HG02970 (cell line): ENCODE data around the gene TSG101.

Source experiments
- ATAC-seq: cut with Tn5 transposase; IDR thresholded peaks from one replicate; pipeline ENCODE4 v1.9.1; 2021; ENCODE audit warnings: mild to moderate bottlenecking, moderate library complexity, moderate number of reproducible peaks; ENCODE audit not compliant: unreplicated experiment, low FRiP score

TSG101 gene, protein sequence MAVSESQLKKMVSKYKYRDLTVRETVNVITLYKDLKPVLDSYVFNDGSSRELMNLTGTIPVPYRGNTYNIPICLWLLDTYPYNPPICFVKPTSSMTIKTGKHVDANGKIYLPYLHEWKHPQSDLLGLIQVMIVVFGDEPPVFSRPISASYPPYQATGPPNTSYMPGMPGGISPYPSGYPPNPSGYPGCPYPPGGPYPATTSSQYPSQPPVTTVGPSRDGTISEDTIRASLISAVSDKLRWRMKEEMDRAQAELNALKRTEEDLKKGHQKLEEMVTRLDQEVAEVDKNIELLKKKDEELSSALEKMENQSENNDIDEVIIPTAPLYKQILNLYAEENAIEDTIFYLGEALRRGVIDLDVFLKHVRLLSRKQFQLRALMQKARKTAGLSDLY

DNA sequence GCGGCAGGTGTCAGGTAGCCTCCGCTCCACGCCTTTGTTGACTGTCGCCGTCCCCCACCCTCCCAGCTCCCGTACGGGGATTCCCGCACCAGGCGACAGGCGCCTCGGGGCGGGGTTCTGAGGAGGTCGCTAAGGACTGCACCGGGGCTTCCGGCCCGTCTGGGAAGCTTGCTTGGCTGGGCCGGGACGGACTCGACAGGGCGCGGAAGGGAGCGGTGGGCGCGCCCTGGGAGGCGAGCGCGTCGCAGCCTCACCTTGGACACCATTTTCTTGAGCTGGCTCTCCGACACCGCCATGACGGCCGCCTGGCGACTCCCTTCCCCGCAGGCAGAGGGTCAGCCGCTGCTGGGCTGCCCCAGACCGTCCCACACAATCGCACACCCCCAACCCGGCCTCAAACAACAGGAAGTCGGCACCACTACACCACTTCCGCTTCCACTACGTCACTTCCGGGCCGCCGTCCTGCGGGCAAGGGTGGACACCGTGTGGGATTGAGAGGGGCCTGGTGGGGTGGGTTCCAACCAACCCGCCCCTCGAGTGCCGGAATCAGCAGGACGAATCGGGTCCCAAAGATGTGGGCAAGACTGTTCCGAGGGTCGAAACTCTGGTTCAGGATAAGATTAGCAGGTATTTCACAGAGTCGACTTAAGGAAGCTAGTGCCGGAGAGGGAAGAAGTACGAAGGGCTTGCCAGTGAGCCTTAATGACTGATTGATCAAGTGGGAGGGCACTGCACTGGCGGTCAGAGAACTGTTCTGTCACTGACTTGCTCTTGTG lies at the start of gene TSG101:
TSG101 (minus strand) TSS at position 422 of the 776 bp plus-strand sequence; CDS start at position 296, 126 bp downstream.
- ATAC-seq, result peak; percentile 96

DNA sequence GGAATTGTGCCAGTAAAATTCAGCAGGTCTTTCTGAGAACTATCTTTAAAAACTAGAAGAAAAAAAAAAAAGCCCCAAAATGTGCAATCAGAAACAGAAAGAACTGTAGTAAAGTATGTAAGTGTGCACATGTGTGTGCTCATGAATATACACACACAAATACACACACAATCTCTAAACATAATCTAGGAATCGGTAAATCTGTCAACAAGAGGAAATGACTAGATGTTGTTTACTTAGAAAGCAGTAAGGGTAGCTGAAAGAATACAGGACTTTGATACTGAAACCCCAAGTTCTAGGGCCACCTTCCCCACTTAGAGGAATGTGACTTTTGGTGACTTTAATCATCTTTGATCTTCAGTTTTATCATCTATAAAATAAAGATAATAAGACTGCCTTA lies 48.6 kb upstream of the TSG101 start:
- no peak for ATAC-seq

DNA sequence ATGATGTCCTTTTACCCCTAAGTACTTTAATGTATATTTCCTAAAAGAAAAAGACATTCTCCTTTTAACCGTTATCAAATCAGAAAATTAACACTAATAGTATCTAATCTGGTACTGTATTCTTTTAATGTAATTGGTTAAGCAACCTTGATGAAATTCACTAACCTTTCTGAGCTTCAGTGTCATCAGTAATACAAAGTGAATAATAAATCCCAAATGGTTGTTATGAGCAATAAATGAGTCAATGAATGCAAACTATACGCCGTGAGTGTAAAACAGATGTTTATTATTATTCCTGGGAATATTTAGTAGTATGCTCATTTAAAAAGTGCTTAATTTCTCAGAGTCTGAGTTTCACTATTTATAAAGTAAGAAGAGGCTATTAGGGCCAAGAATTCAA lies 40.3 kb upstream of the TSG101 start:
- ATAC-seq, result no peak

DNA sequence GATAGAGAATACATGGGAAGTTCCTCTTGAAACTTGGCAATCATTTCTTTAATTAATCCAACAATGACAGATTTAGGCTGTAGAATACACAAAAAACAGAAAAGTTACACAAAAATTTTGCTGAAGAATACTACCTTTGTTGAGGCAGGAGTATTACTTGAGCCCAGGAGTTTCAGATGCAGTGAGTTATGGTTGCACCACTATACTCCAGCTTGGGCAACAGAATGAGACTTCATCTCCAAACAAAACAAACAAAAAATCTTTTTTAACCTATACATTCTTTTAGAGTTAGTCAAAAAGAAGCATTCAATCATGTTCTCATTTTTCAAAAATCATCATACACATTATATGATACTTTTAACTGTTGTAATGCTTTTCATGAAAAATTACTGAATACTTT lies 39.7 kb upstream of the TSG101 start:
- no peak for ATAC-seq

DNA sequence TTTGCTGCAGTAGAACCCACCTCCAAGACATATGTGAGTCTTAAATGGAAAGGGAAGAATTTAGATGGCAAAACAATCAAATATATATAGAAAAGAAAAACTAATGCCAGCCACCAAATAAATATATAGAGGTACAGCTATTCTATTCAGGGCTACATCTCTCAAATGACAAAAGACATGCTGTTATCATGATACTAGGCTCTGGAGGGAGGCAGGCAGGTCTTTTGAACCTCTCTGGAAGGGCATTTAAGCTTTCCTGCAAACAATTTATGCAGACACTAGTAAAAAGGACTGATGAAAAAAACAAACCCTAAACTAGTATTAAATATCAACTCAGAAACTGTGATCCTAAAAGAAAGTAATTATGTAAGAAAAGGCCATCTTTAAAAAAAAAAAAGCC lies 37.4 kb upstream of the TSG101 start:
- no peak for ATAC-seq

DNA sequence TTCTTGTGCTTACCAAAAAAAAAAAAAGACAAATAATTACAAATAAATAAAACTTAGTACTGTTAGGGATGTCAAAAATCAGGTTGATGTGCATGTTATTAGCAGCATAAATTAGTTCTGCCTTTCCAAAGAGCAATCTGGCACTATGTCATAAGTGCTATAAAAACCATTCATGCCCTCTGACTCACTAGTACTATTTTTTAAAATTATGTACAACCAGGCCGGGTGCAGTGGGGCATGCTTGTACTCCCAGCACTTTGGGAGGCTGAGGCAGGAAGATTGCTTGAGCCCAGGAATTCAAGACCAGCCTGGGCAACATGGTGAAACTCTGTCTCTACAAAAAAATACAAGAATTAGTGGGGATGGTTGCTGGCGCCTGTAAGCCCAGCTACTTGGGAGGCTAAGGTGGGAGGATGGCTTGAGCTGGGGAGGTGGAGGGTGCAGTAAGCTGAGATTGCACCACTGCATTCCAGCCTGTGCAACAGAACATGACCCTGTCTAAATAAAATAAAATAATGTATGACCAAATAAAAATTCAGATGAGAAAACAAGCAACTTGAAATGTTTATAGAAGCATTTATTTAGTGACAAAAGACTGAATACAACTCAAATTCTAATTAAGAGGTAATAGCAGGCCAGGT lies 36.5 kb upstream of the TSG101 start:
- no peak for ATAC-seq

DNA sequence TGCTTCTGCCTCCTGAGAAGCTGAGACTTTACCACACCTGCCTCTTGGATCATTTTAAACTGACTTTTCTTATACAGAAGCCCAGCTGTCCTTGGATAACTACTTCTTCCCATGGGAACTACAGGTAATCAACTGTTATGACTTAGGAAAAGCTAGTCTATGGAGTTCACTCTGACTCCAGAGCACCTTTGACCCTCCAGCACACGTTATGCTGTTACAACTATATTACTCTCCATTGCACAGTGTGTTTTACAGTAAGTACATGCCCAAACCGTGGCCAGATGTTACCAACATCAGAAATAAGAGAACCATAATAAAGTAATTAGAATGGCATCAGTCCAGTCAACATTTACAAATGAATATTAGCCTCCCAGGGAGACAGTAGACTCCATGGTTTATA lies 21.3 kb upstream of the TSG101 start:
- ATAC-seq, result no peak

DNA sequence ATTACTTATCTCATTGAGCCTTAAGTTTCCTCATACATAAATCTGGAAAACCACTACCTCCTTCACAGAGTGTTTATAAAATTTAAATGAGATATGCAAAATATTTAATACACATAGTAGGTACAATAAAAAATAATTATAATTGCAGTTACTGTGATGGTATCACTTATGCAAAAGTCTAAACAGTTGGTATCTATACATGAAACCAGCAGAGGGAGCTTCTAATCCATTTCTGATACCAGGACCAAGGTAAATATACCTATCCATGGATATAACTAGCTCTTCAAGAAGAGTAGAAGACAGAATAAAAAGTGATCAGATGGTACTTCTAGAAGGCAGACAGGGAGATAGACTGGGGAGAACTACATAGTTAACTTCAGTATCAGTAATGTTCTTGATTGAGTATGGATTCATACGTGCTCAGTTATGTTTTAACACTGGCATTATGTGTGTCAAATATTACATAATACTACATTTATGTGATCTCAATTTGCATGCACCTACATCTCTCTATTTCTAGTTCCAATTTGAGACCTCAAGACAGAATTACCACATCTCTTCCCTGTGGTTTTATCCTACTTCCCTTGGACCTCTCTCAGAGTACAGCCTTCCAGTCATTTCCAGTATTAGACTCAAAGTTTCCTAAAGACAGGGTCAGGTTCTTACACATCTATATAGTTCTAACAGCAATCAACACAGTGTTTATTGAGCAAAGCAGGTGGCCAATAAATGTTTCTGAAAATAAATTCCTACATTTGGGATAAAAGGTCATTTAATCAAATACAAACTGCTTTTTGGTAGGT lies 13.7 kb upstream of the TSG101 start:
- no peak for ATAC-seq

DNA sequence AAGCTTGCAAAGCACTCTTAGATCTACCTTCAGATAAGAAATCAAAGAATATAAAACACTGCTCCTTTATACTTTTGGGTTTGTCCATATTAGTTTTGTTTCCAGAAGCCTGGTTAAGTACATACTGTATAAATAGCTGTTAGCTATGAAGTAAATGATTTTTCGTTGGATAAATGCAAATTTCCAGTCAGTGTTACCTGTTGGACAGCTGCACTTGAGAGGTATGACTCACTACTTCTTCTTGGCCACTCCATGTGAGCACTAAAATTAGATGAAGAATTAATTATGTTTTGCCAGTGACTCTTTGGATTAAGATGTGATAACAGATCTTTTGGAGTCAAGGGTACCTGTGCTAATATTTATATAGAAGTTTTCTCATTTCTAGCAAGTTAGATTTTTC lies 9.5 kb upstream of the TSG101 start:
- no peak for ATAC-seq

DNA sequence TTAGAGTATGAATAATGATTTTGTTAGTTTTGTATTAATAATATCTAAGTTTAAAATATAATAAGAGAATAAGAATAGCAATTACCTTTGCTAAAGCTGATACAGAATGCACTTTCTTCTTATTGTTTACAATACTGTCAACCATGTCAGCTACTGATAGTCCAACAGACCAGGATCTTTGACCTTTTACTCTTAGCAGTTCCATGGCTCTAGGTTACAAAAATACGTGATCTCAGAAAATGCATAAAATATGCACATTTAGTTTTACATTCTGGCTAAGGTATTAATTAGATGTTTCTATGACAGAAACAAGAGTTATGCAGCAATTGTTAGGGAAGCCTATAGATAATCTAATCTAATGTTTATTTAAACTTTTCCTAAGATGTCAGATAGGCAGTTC lies 7.5 kb upstream of the TSG101 start:
- no peak for ATAC-seq

DNA sequence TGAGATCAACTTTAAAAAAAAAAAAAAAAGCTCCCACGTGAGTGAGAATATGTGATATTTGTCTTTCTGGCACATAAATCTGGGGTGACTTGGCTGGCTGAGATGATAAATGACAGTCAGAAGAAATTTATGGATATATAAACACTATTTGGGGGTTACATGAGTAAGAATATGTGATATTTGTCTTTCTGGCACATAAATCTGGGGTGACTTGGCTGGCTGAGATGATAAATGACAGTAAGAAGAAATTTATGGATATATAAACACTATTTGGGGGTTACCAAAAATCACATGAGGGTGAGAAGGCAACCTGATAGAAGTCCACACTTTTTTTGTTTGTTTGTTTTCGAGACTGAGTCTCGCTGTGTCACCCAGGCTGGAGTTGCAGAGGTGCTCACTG lies 6.6 kb upstream of the TSG101 start:
- no peak for ATAC-seq

DNA sequence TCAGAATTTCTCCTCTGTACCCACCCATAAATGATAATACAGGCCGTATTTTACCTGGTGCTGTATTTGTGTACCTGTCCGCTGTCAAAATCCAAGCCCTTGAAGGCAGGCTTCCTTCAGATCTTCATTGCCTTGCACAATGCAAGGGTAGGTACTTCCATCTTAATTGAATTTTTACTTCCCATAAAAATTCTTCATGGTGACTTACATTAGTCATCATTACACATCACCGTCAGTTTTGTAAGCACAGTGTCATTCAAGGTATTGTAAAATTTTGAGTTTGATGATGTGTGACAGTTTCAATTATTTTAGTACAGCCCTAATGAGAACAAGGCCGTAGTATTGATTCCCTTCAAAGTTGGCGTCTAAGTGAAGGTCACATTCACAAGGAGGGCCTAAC lies 770 bp upstream of the TSG101 start:
- ATAC-seq, result no peak

DNA sequence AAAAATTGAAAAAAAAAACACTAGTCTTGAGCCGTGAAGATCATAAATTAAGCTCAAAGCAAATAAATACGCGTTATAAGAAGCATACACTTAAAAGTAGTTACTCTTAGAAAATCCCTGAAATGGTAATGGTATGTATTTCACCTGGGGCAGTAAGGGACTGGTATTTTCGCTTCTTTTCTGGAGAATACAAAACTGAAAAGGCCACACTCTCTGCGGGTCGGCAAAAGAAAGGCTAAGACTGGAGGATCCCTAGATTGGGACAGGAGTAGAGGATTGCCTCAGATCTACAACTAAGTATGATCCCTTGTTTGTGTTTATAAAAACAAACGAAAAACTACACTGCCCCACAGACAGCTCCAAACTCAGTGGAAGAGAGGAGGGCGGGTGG lies 617 bp downstream of the TSG101 start:
- no peak for ATAC-seq

DNA sequence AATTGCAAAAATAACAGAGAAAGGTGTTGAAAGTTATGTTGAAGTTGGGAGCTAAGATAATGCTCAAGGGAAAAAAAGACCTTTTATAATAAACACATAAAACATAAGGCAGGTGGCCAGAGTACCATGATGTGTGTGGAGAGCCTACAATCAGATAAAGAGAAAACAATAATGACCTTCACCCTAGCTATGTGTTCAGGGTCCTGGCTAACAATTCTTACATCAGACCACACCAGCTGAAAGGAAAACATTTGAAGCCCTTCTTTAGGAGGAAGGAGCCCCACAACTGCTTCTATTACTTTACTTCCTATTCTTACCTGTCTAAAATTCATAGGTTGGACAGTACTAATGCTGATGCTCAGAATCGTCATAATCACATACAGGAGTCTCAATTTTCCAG lies 2.5 kb downstream of the TSG101 start:
- no peak for ATAC-seq

DNA sequence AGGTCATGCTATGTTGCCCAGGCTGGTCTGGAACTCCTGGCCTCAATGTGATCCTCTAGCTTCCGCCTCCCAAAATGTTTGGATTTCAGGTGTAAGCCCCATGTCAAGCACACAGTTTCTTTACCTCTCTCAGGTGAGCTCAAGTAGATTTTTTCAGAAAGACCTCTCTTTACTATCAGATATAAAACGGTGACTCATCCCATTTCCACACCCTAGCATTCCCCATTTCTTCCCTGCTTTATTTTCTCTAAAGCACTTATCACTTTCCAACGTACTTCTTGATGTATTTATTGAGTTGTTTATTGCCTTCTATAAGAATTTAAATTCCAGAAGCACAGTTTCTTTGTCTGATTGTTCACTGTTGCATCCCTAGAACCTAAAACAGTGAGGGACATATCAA lies 3.7 kb downstream of the TSG101 start:
- no peak for ATAC-seq

DNA sequence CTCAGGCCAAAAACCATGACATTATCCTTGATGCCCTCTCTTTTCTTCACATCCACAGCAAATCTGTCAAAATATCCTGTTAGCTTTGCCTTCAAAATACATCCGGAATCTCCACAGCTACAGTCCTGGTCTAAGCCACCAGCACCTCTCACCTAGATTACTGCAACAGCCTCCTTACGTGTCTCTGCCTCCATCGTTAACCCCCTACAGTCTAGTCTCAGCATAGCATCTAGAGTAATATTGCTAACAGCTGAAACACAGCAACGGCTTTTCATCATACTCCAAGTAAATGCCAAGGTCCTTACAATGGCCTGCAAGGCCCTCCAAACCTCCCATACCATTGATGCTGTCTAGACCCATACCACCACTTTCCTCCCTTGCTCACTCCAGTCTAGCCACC lies 4.4 kb downstream of the TSG101 start:
- no peak for ATAC-seq

DNA sequence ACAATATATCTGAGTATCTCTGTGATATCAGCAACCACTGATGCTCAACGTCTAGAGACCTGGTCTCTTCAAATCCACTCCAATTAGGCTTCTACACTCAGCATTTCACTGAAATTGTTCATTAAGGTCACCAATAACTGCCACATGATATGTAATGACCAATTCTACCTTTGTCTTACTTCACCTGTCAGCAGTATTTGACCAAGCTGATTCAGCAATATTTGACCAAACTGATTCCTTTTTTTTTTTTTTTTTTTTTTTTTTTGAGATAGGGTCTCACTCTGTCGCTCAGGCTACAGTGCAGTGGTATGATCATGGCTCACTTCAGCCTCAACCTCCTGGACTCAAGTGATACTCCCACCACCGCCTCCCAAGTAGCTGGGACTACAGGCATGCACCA lies 5.6 kb downstream of the TSG101 start:
- ATAC-seq, result no peak

DNA sequence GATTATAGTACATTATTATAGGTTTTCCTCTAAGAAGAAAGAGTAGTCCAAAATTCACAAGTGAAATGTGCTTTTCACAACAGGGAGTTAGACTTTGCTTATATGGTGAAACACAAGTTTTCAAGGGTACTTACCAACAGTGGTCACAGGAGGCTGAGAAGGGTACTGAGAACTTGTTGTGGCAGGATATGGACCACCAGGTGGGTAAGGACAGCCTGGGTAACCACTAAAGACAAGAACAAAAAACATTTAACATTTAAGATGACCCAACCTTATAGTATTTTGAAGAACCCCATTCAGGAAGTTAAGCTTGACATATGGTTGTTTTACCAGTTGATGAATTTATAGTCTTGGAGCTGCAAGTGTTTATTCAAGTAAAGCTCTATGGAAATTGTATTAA lies 24.4 kb downstream of the TSG101 start:
- ATAC-seq, result no peak

DNA sequence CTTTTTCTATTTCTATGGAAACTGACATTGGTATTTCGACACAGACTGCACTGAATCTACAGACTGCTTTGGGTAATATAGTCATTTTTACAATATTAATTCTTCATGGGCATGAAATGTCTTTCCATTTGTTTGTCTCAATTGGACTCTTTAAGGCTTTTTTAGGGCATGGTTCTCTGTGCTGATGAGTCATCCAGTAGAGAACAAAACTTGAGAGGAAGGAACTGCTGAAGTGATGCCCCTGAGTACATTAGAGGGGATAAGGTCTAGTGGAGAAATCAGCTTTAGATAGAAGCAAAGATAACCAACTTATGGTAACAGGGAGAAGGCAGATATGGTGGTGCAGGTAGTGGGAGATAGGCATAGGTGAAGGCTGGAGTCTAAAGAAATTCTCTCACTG lies 25.1 kb downstream of the TSG101 start:
- ATAC-seq, result no peak

DNA sequence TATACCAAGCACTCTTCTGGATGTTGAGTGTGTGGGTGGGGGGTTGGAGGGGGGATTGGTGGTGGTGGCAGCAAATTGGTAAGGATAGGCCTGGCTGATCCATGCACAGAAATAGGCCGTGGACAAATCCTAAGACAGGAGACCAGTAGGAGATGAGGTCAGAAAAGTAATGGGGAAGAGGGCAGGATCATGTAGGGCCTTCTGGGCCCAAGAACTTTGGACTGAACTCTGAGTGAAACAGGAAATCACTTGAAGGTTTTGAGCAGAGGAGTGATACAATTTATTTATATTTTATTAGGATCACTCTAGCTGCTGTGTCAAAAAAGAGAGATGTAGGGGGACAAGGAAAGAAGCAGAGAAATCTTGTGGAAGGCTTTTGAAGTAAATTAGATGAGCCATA lies 28.7 kb downstream of the TSG101 start:
- no peak for ATAC-seq

DNA sequence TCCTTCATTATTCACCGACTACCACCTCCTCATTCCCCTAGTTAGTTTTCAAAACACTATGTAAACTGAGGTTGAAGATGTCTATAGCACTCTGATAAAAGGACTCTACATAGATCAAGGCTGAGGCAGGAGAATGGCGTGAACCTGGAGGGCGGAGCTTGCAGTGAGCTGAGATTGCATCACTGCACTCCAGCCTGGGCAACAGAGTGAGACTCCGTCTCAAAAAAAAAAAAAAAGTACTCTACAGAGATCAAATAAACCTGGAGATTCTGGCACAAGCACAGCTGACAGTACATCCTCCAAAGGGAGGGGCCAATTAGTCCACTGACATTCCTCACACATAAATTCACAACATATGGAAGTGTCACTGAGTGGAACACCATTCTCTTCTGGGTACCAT lies 31.0 kb downstream of the TSG101 start:
- ATAC-seq, result no peak
